ENCODE measurements around the gene ATXN3L. TPM values are rescaled to one million over a fixed set of nuclear protein-coding genes. Genes with fewer than 3 reads are reported as not detected.

ATXN3L gene
- total and polyA plus RNA-seq, 2 donors (not counting 1 experiment from before 2014, with no cell fraction given): not detected

DNA sequence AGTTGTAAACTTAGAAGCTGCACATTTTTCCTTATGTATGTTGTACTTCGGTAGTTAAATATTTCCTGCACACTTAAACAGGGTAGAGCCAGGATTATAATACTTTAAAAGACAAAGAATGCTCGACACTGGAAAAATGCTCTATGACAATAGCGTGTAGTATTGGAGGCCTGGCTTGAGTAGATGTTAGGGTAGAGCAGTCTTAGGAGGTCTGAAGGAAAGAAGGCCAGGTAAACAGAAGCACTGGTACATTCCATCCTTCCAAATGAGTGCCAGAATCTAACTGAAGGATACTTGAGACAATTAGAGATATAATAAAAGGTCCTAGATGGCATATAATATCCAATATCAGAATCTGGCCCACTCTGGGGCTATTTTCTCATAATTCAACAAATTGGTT, 42.3 kb downstream of the ATXN3L start:
- no peak overlapping the region for H3K27ac ChIP-seq (ENCODE audit: insufficient read depth, low read length)
- no peak for DNase-seq (ENCODE audit: low read depth in 2 of 2)
- no peak overlapping the region for H2AFZ ChIP-seq (ENCODE audit: low read length)
- H3K79me2 ChIP-seq (ENCODE audit: control insufficient read depth, insufficient read depth, low read length): no peaks in the 10 kb centered on the region
- no peaks in the 10 kb centered on the region for H3K9me3 ChIP-seq (ENCODE audit: control insufficient read depth, insufficient read depth, low read depth, low read length)
- H3K9ac ChIP-seq (ENCODE audit: insufficient read depth, low read length): no peak overlapping the region
- no peaks in the 10 kb centered on the region for H4K20me1 ChIP-seq (ENCODE audit: control insufficient read depth, extremely low read depth, insufficient read depth, low read length)
- no peaks in the 10 kb centered on the region for H3K27me3 ChIP-seq (ENCODE audit: control insufficient read depth, insufficient read depth, low read length)
- H3K4me2 ChIP-seq (ENCODE audit: extremely low read depth, insufficient read depth, low read length): no peak overlapping the region
- H3K4me3 ChIP-seq (replicated peaks in 1 of 4; ENCODE audit: control extremely low read depth in 1 of 4, insufficient read depth in 1 of 4, low read depth in 3 of 4, low read length in 4 of 4): no peak overlapping the region
- no peaks in the 10 kb centered on the region for H3K36me3 ChIP-seq (ENCODE audit: control insufficient read depth, insufficient read depth, low read length)
- H3K4me1 ChIP-seq (ENCODE audit: control insufficient read depth, extremely low read depth, insufficient read depth, low read length): no peaks in the 10 kb centered on the region
- no peak for TF ChIP-seq EZH2 (IDR thresholded peaks at IDR 0.05; ENCODE audit: low read length, missing control alignments)
- TF ChIP-seq, protein P1, sequence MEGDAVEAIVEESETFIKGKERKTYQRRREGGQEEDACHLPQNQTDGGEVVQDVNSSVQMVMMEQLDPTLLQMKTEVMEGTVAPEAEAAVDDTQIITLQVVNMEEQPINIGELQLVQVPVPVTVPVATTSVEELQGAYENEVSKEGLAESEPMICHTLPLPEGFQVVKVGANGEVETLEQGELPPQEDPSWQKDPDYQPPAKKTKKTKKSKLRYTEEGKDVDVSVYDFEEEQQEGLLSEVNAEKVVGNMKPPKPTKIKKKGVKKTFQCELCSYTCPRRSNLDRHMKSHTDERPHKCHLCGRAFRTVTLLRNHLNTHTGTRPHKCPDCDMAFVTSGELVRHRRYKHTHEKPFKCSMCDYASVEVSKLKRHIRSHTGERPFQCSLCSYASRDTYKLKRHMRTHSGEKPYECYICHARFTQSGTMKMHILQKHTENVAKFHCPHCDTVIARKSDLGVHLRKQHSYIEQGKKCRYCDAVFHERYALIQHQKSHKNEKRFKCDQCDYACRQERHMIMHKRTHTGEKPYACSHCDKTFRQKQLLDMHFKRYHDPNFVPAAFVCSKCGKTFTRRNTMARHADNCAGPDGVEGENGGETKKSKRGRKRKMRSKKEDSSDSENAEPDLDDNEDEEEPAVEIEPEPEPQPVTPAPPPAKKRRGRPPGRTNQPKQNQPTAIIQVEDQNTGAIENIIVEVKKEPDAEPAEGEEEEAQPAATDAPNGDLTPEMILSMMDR (conservative IDR thresholded peaks at IDR 0.05 in 1 of 2, IDR thresholded peaks at IDR 0.05 in 1 of 2; ENCODE audit: low read depth in 1 of 2, low read length in 2 of 2): no peak

DNA sequence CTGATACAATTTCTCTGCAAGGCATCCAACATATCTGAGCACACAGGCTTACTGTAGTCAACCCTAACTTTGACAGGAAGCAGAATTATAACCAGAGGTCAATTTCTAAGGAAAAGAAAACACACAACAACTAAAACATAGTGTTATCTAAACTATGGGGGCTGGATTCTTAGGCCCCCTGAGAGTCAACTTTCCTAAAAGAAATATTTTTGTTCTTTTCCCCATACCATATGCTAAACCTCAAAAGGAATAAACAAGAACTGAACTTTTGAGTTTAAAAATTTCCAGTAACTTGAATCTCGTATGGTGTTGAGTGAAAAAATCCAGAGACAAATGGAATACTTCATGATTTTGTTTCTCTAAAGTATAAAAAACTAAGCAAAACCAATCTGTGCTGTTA, 42.9 kb downstream of the ATXN3L start:
- Histone ChIP-seq H3K27ac (ENCODE audit: insufficient read depth, low read length) (no peak overlapping the region), H3K27me3 (ENCODE audit: control insufficient read depth, insufficient read depth, low read length) (no peaks in the 10 kb centered on the region), H3K36me3 (ENCODE audit: control insufficient read depth, insufficient read depth, low read length) (no peaks in the 10 kb centered on the region), H3K4me1 (ENCODE audit: control insufficient read depth, extremely low read depth, insufficient read depth, low read length) (no peaks in the 10 kb centered on the region), H3K79me2 (ENCODE audit: control insufficient read depth, insufficient read depth, low read length) (no peaks in the 10 kb centered on the region), H2AFZ (ENCODE audit: low read length) (no peak overlapping the region), H3K9ac (ENCODE audit: insufficient read depth, low read length) (no peak overlapping the region), H3K4me2 (ENCODE audit: extremely low read depth, insufficient read depth, low read length) (no peak overlapping the region), H4K20me1 (ENCODE audit: control insufficient read depth, extremely low read depth, insufficient read depth, low read length) (no peaks in the 10 kb centered on the region), H3K4me3 (replicated peaks in 1 of 4; ENCODE audit: control extremely low read depth in 1 of 4, insufficient read depth in 1 of 4, low read depth in 3 of 4, low read length in 4 of 4) (no peak overlapping the region), H3K9me3 (ENCODE audit: control insufficient read depth, insufficient read depth, low read depth, low read length) (no peaks in the 10 kb centered on the region)
- peak in 1 of 2 donors; percentile 30 for DNase-seq (ENCODE audit: low read depth in 2 of 2)
- TF ChIP-seq EZH2 (IDR thresholded peaks at IDR 0.05; ENCODE audit: low read length, missing control alignments): no peak
- TF ChIP-seq, protein P1 (conservative IDR thresholded peaks at IDR 0.05 in 1 of 2, IDR thresholded peaks at IDR 0.05 in 1 of 2; ENCODE audit: low read depth in 1 of 2, low read length in 2 of 2): no peak

DNA sequence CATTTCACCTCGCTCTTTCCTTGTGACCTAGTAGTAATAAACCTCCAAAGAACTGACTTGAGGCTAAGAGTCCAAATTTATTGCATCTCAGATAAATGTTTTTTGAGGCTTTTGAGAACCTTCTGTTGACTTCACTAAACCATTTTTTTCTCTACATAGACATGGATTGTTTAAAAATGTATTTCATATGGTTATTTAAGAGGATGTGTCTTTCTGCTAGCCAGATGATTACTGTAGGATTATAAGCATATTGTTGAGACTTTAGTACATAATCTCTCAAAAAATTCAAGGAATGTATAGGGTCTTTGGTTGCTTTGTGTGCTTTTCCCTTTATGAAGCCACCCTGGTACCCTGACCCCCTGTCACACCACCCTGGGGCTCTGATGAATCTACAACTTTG, 44.8 kb downstream of the ATXN3L start:
- no peak overlapping the region for H3K9ac ChIP-seq (ENCODE audit: insufficient read depth, low read length)
- no peaks in the 10 kb centered on the region for H3K27me3 ChIP-seq (ENCODE audit: control insufficient read depth, insufficient read depth, low read length)
- no peaks in the 10 kb centered on the region for H3K79me2 ChIP-seq (ENCODE audit: control insufficient read depth, insufficient read depth, low read length)
- H4K20me1 ChIP-seq (ENCODE audit: control insufficient read depth, extremely low read depth, insufficient read depth, low read length): no peaks in the 10 kb centered on the region
- no peaks in the 10 kb centered on the region for H3K4me1 ChIP-seq (ENCODE audit: control insufficient read depth, extremely low read depth, insufficient read depth, low read length)
- no peak overlapping the region for H2AFZ ChIP-seq (ENCODE audit: low read length)
- H3K4me2 ChIP-seq (ENCODE audit: extremely low read depth, insufficient read depth, low read length): no peak overlapping the region
- no peaks in the 10 kb centered on the region for H3K9me3 ChIP-seq (ENCODE audit: control insufficient read depth, insufficient read depth, low read depth, low read length)
- no peak overlapping the region for H3K27ac ChIP-seq (ENCODE audit: insufficient read depth, low read length)
- no peak overlapping the region for H3K4me3 ChIP-seq (replicated peaks in 1 of 4; ENCODE audit: control extremely low read depth in 1 of 4, insufficient read depth in 1 of 4, low read depth in 3 of 4, low read length in 4 of 4)
- no peaks in the 10 kb centered on the region for H3K36me3 ChIP-seq (ENCODE audit: control insufficient read depth, insufficient read depth, low read length)
- TF ChIP-seq, protein P1 (conservative IDR thresholded peaks at IDR 0.05 in 1 of 2, IDR thresholded peaks at IDR 0.05 in 1 of 2; ENCODE audit: low read depth in 1 of 2, low read length in 2 of 2): no peak
- TF ChIP-seq EZH2 (IDR thresholded peaks at IDR 0.05; ENCODE audit: low read length, missing control alignments): no peak
- no peak for DNase-seq (ENCODE audit: low read depth in 2 of 2)

Measured in fibroblast of lung (primary cell).